HG03066 (cell line): ENCODE measurements around the gene CAMTA2.

Experiments
- ATAC-seq: cut with Tn5 transposase; IDR thresholded peaks from one replicate; pipeline ENCODE4 v1.9.1; 2021; ENCODE audit warnings: low read depth; ENCODE audit not compliant: unreplicated experiment

CAMTA2 gene

GRCh38 chr17:5000237-5000639, 12.8 kb upstream of the CAMTA2 start:
- no peak for ATAC-seq

DNA sequence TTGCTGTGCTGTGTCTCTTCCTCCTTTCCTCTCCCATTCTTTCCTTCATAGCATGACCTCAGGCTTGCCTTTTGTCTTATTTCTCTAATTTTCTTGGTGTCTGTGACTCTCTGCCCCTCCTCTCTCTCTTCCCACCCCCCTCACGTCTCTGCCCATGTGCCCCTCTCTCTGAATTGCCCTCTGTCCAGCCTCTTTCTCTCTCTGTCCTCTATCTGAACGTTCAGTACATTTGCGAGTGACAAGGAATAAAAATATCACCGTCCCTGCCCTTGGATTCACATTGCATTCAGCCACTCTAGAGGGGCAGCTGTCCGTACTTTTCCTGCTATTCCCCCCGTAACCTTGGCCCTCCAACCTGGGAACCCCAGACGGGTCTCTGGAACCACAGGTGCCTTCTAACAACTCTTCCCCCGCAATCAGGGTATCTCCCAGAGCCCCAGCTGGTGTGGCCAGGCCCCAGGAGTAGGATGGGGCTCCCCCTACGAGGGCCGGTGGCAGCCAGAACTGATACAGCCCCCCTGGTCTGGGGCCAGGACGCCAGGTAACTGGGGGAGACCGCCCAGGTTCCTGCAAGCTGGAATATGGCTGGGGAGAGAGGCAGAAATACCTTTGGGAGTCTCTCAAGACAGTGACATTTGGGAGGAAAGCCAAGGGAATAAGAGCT, 12.1 kb upstream of the CAMTA2 start:
- no peak for ATAC-seq

- ATAC-seq, result no peak
Measured at GRCh38 chr17:4998732-4999429, 11.4 kb upstream of the CAMTA2 start.

GRCh38 chr17:4998027-4998731, 10.7 kb upstream of the CAMTA2 start:
- peak; percentile 20 for ATAC-seq

- peak; percentile 84 for ATAC-seq
Measured at GRCh38 chr17:4997302-4998026, 10.0 kb upstream of the CAMTA2 start, which contains the start of the genes INCA1 and KIF1C. Gene INCA1, minus strand, starts transcription at chr17:4997522. Its CDS starts 3,085 bp downstream, at chr17:4994437. Gene KIF1C, plus strand, starts transcription at chr17:4997950. Its CDS starts 2,297 bp downstream, at chr17:5000247.

DNA sequence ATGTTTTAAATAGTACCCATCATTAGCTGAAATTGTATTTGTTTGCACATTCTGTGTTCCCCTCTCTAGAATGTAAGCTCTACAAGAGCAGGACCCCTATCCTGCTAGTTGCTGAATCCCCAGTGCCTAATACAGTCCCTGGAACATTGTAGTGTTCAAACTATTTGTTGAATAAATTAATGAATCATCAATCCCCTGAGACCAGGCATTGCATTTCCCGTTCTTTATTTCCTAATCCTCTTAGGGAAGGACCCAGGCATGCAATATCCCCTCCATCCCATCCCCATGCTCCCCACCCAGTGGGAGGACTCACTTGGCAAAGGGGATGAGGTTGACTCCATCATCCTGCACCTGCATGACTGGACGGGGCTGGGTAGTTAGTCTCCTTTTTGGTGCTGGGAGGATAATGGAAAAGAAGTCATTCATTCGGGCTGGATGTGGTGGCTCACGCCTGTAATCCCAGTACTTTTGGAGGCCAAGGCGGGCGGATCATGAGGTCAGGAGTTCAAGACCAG, 6.7 kb upstream of the CAMTA2 start:
- no peak for ATAC-seq

GRCh38 chr17:4987767-4988567, 492 bp upstream of the CAMTA2 start:
- peak; percentile 32 for ATAC-seq

DNA sequence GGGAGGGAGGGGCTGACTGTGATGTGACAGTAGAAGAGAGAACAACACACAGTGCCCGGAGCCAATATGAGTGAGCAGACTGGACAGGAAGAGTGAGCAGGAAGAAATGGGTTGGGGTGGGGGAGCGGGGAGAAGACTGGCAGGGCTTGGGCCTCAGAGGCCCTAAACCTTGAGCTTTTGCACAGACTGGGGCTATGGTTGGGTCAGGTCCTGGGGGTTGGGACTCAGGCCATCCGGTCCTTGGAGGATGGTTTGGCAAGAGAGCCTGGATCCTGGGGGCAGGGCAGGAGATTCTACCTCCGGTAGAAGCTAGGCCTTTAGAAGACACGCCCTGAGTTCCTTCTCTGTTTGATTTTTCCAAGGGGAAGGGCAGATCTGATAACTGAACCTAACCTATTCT, 1.1 kb downstream of the CAMTA2 start:
- ATAC-seq, result no peak

- ATAC-seq, result no peak
Measured at GRCh38 chr17:4982305-4982704, 5.2 kb downstream of the CAMTA2 start.

DNA sequence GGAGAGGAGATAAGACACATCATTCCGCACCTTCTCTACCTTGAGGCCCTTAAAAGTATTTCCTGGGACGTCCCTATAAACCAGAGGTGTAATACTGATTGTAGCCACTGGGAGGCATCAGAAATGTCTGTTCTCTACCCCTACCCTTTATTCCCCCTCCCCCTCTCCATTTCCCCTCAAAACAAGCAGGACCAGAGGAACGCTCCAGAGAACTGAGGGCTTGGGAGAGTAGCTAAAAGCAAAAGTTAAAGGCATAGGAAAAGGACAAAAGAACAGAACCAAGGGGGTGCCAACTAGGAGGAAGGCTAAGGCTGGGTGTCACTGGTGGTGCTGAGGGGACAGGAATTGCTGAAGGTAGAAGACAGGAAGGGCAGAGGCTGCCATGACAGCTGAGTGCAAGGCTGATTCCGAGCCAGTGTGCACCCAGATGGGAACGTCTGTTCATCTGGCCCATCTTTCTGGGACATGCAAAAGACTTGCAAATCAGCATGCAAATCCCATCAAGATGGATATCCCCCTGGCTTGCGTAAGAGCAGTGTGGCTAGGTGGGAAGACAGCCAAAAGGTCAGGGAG, 6.7 kb downstream of the CAMTA2 start:
- no peak for ATAC-seq

DNA sequence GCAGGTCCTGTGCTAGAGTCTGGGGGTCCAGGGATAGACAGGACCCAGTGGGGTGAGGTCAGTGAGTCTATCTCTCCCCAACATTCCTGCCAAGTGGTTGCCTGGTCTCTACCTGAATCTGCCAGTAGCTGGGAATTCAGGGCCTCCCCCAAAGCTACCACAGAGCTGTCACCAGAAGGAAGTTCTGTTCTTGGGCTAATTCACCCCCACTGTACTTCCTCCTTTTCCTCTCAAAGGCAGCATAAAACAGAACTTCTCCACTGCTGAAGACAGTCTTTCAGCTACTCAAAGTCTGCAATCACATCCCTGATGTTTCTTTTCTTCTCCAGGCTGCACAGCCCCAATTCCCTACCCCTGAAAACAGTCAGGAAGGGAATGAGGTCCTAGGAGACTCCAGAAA, 8.7 kb downstream of the CAMTA2 start:
- no peak for ATAC-seq

DNA sequence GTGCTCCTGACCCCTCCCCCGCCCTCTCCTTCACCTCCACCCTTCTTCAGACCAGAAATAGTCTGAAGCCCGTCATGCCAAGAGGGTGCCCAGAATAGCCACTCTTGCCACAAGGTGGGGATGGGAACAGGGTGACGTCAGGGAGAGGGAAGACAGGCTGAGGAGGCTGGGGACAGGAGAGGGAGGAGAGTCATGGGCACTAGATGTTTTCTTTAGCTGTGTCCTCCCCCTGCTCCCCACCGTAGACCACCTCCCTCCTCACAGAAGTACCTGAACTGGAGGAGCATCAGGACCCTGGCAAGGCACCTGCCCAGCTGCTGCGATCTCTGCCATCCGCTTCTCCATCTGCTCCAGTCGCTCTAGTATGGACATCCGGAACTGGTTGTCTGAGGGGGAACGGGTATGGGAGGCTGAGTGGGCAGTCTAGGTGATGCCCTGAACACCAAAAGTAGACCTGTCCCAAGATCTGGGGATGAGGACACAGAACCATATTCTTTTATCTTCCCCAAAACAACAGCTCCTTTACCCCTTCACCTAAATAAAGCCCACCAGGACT, 13.3 kb downstream of the CAMTA2 start:
- no peak for ATAC-seq

GRCh38 chr17:4973256-4974114, 14.0 kb downstream of the CAMTA2 start:
- ATAC-seq, result no peak

GRCh38 chr17:4972752-4973151, 14.7 kb downstream of the CAMTA2 start:
- ATAC-seq, result no peak

DNA sequence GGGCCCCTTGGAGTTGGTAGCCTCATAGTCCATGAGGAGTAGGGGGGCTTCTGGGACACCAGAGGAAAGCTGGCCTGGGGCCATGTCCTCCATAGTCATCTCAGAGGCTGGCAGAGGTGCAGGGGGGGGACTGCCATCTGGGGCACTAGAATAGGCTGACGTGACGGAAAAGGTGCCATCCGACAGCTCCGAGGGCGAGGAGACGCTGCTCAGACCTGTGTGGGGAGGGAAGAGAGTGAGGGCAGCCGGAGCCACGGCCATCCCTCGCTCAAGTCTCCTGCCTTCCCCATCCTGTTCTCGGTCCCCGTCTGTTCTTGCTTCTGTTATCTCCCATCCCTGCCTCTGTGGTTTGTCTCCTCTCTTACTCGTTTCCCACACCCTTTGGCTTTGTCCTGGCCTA, 15.2 kb downstream of the CAMTA2 start:
- no peak for ATAC-seq

GRCh38 chr17:4971826-4972225, 15.6 kb downstream of the CAMTA2 start:
- no peak for ATAC-seq

DNA sequence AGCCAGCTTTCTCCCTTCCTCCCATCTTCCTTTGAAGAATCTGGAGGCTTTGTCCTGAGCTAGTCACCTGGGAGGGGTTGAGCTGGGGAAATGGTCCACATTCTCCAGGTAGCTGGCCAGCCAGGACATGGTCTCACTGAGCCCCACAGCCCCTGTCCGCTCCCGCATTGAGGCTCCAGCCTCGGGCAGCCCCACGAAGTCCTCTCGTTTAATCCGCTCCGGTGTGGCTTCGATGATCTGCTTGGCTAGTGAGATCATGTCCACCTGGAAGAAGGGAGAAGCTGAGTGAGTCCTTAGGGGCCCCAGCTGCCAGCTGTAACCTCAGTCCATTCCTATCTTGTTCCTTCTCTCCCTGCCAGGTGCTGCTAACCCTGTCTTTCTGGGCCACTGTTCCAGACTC, 17.2 kb downstream of the CAMTA2 start:
- ATAC-seq, result no peak

GRCh38 chr17:4969551-4970173, 17.8 kb downstream of the CAMTA2 start:
- no peak for ATAC-seq
